Prostate gland (tissue), 2 donors: ENCODE measurements around the gene NAA30. TPM values are rescaled to one million over a fixed set of nuclear protein-coding genes. Genes with fewer than 3 reads are reported as not detected.

Source experiments
- DNase-seq: peaks from one replicate; pipeline ENCODE4 v3.0.0-alpha.2; 2019; ENCODE audit warnings: low spot score
- H3K27ac ChIP-seq, 2 donors: fragments of 200-600 bp; sonication (generic); 2 replicates each; pipeline ENCODE4 v1.5.1; 2017 to 2019
- H3K27me3 ChIP-seq: fragments of 200-600 bp; sonication (generic); replicated peaks from 2 replicates; pipeline ENCODE4 v1.5.1; 2019; ENCODE audit not compliant: insufficient read depth
- H3K36me3 ChIP-seq, 2 donors: fragments of 200-600 bp; sonication (generic); 1 replicate in 1 of 2; 2 replicates in 1 of 2; pipeline versions ENCODE4 v1.5.1 to v1.8.1; 2017 to 2019
- H3K4me1 ChIP-seq: fragments of 200-600 bp; sonication (generic); replicated peaks from 2 replicates; pipeline ENCODE4 v1.5.1; 2019
- H3K4me3 ChIP-seq, 2 donors: fragments of 200-600 bp; sonication (generic); 2 replicates each; pipeline ENCODE4 v1.5.1; 2017 to 2019
- H3K9me3 ChIP-seq: fragments of 200-600 bp; sonication (generic); 2 replicates; pipeline ENCODE4 v1.5.1; 2017
- POLR2A ChIP-seq: fragments of 450-650 bp; IDR thresholded peaks from one replicate; pipeline ENCODE4 v1.6.1; 2016; ENCODE audit warnings: antibody characterized with exemption, mild to moderate bottlenecking
- POLR2AphosphoS5 ChIP-seq: sonication (generic); formaldehyde crosslinking; IDR thresholded peaks from one replicate; pipeline ENCODE4 v1.6.1; 2017; ENCODE audit warnings: antibody characterized with exemption
- WGBS: methylation state at CpG from one replicate; pipeline ENCODE4 v1.1.5; 2018; 5-methylcytosine and 5-hydroxymethylcytosine counted together
- intact Hi-C: fragments of 100-400 bp; cut with DNase I; formaldehyde crosslinking; loops from one replicate; pipeline ENCODE4 v1.14.2; 2022
- total RNA-seq, 2 donors: library from RNA; depleted of rRNA; stranded (reverse); fragments of >200 nt; gene quantifications; one replicate each; pipeline ENCODE4 v1.1.0, GENCODE V29; 2016
- TF ChIP-seq, protein P1 (sequence below), 4 experiments: fragments of 200-600 bp in 2 of 4; fragments of 450-650 bp in 2 of 4; sonication (generic) in 2 of 4; IDR thresholded peaks; 1 replicate in 3 of 4; 2 replicates in 1 of 4; pipeline ENCODE4 v1.5.1; 2016 to 2019; ENCODE audit warnings: antibody characterized with exemption in 4 of 4, mild to moderate bottlenecking in 2 of 4, moderate library complexity in 2 of 4

Gene NAA30
- total RNA-seq, 2 donors from 2014 or later = 13.7 to 27.5 TPM

DNA sequence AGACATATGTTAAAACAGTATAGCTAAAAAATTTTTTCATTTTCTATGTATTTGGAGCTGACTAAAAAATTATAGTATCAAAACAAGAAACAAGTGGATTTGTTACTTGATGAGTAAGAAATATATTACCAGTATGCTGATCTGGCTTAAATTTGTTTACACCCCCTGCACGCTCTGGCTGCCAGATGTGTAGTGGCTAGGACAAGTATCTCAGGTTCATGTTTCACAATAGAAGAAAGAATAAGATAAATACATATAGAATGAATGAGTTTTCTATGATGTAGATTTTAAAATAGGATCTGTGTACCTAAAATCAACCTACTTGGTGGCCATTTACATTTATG is 13.1 kb downstream of the NAA30 start:
- H3K27me3 ChIP-seq = no peaks in the 10 kb centered on the region
- H3K27ac ChIP-seq = no peak overlapping the region
- H3K4me1 ChIP-seq = no peaks in the 10 kb centered on the region
- no peak for TF ChIP-seq POLR2A
- TF ChIP-seq, protein P1, sequence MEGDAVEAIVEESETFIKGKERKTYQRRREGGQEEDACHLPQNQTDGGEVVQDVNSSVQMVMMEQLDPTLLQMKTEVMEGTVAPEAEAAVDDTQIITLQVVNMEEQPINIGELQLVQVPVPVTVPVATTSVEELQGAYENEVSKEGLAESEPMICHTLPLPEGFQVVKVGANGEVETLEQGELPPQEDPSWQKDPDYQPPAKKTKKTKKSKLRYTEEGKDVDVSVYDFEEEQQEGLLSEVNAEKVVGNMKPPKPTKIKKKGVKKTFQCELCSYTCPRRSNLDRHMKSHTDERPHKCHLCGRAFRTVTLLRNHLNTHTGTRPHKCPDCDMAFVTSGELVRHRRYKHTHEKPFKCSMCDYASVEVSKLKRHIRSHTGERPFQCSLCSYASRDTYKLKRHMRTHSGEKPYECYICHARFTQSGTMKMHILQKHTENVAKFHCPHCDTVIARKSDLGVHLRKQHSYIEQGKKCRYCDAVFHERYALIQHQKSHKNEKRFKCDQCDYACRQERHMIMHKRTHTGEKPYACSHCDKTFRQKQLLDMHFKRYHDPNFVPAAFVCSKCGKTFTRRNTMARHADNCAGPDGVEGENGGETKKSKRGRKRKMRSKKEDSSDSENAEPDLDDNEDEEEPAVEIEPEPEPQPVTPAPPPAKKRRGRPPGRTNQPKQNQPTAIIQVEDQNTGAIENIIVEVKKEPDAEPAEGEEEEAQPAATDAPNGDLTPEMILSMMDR (IDR thresholded peaks at IDR 0.05) = no peak
- TF ChIP-seq POLR2AphosphoS5 = no peak
- 97% methylated on average over 1 of the region's 1 CpG for WGBS
- intact Hi-C loops = no loop called here
- no peaks in the 10 kb centered on the region for H3K36me3 ChIP-seq
- no peak for DNase-seq
- H3K4me3 ChIP-seq = no peak overlapping the region
- no peaks in the 10 kb centered on the region for H3K9me3 ChIP-seq

DNA sequence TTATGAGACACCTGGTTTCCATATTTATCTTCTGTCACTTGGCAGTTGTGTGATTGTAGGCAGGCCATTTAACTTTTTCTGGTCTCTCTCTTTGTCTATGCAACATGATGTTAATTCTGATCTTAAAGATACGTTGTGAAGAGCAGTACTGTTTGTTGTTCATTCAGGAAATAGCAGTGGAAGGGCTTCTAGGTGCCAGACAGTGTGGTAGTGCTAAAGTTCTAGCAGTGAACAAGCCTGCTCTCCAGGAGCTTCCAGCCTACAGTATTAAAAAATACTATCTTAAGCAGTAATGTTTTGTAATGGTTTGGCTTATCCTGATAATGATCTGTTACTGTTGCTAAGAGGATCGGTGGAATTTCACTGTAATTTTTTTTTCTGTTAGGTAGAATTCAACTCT is 15.2 kb downstream of the NAA30 start:
- Histone ChIP-seq H3K9me3 (no peaks in the 10 kb centered on the region), H3K36me3 (no peaks in the 10 kb centered on the region), H3K4me1 (no peaks in the 10 kb centered on the region), H3K4me3 (no peak overlapping the region), H3K27ac (no peak overlapping the region), H3K27me3 (no peaks in the 10 kb centered on the region)
- WGBS = 39% methylated on average over 2 of the region's 2 CpGs
- DNase-seq = no peak
- TF ChIP-seq POLR2A = no peak
- TF ChIP-seq, protein P1 (IDR thresholded peaks at IDR 0.05) = no peak
- TF ChIP-seq POLR2AphosphoS5 = no peak
- intact Hi-C loops = no loop called here

DNA sequence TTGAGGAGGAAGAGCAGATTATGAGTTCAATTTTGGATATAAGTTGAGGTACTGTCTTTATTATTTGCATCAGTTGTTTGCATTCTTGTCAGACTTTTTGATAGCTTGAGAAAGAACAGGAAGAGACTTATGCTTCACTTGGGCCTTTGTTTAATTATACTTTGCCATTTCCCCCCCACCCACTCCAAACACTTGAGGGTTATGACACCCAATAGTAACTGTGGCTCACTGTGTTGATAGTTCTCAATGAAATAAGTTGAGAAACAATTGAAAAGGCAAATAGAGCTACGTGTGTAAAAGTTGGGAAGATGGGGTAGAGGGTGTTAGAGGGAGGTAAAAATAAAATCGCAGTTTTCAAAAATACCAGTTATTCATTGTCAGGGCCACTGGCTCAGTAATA is 17.7 kb downstream of the NAA30 start:
- TF ChIP-seq POLR2AphosphoS5 = no peak
- TF ChIP-seq, protein P1 (IDR thresholded peaks at IDR 0.05) = no peak
- TF ChIP-seq POLR2A = no peak
- Histone ChIP-seq H3K4me1 (no peaks in the 10 kb centered on the region), H3K36me3 (no peaks in the 10 kb centered on the region), H3K27ac (no peak overlapping the region), H3K27me3 (no peaks in the 10 kb centered on the region), H3K9me3 (no peaks in the 10 kb centered on the region), H3K4me3 (no peak overlapping the region)
- intact Hi-C loops = no loop called here
- 97% methylated on average over 2 of the region's 2 CpGs for WGBS
- DNase-seq = no peak

DNA sequence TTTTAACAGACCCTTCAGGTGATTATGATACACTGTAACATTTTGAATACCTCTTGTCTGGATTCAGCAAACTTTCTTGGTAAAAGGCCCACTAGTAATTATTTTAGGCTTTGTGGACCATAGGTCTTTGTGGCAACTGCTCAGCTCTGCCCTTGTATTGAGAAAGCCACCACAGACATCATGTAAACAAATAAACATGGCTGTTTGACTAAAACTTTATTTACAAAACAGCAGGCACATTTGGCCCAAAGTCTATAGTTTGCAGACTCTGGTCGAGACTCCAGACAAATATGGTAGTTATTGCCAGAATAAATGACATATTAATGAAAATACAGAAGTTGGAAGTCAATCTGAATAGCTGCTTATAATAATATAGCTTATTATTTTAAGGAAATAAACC is 18.2 kb downstream of the NAA30 start:
- WGBS = 76% methylated on average over 1 of the region's 1 CpG

DNA sequence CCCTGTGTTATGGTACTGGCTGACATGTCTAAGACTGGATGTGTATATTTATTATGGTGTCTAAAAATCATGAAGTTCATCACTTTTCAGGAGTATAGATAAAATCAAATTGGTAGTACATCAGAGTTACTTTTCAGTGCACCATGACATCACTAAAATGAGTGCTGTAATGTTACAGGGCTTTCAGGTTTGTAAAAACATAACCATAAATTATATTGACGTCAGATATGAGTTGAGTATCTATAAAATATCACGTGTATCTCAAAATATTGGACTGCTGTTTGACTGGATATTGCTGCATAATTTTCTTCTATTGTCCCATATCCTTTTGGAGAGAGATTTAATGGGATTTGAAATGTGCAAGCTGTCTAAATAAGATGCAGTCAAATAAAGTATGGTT is 22.0 kb downstream of the NAA30 start:
- no peaks in the 10 kb centered on the region for H3K9me3 ChIP-seq
- no peaks in the 10 kb centered on the region for H3K36me3 ChIP-seq
- DNase-seq = no peak
- H3K4me3 ChIP-seq = no peak overlapping the region
- intact Hi-C loops = no loop called here
- H3K27ac ChIP-seq = no peak overlapping the region
- 13% methylated on average over 2 of the region's 2 CpGs for WGBS
- H3K27me3 ChIP-seq = no peaks in the 10 kb centered on the region
- no peaks in the 10 kb centered on the region for H3K4me1 ChIP-seq
- TF ChIP-seq, protein P1 (IDR thresholded peaks at IDR 0.05) = no peak
- TF ChIP-seq POLR2AphosphoS5 (no peak), POLR2A (no peak)

More for the DNA sequence above, 18.2 kb downstream of the NAA30 start:
- Histone ChIP-seq H3K9me3 (no peaks in the 10 kb centered on the region), H3K27ac (no peak overlapping the region), H3K36me3 (no peaks in the 10 kb centered on the region), H3K27me3 (no peaks in the 10 kb centered on the region), H3K4me1 (no peaks in the 10 kb centered on the region), H3K4me3 (no peak overlapping the region)
- intact Hi-C loops = no loop called here
- no peak for DNase-seq
- no peak for TF ChIP-seq POLR2A
- no peak for TF ChIP-seq POLR2AphosphoS5
- TF ChIP-seq, protein P1 (IDR thresholded peaks at IDR 0.05) = no peak
